H1 (cell line): ENCODE measurements around the gene METRNL. TPM values are rescaled to one million over a fixed set of nuclear protein-coding genes. Genes with fewer than 3 reads are reported as not detected.

ENCODE experiments used
- CTCF ChIA-PET: fragments of 300-600 bp; sonication (Branson Sonifier 250); formaldehyde crosslinking; loops from one replicate; lab custom pipeline; 2021; ENCODE audit not compliant: partially characterized antibody; lab: Charles Lee
- POLR2A ChIA-PET: fragments of 300-600 bp; sonication (Branson Sonifier 250); formaldehyde crosslinking; loops from one replicate; lab custom pipeline; 2021; ENCODE audit warnings: inconsistent platforms; ENCODE audit not compliant: partially characterized antibody; lab: Charles Lee
- DNase-seq, 2 experiments: peaks; one replicate each; pipeline versions ENCODE4 v3.0.0 to v3.0.0-alpha.2; 2010 to 2022; ENCODE audit warnings: low spot score in 2 of 2, low read depth in 1 of 2, mixed read lengths in 1 of 2
- FAIRE-seq: peaks from 2 replicates; lab custom pipeline; 2011; peaks lifted over from hg19 to GRCh38; lab: Jason Lieb, UNC
- H2AFZ ChIP-seq: 2 replicates; pipeline ENCODE4 v1.8.1; 2012; ENCODE audit warnings: low read length, inconsistent platforms
- H2AK5ac ChIP-seq: 2 replicates; pipeline ENCODE4 v1.6.1; 2013; ENCODE audit warnings: low read depth, low read length
- H2BK120ac ChIP-seq: replicated peaks from 2 replicates; pipeline ENCODE3; 2013; ENCODE audit warnings: low read depth, low read length, inconsistent platforms
- H2BK12ac ChIP-seq: 2 replicates; pipeline ENCODE4 v1.6.1; 2013; ENCODE audit warnings: low read depth, low read length
- H2BK15ac ChIP-seq: 2 replicates; pipeline ENCODE4 v1.6.1; 2013; ENCODE audit warnings: low read length
- H2BK20ac ChIP-seq: 2 replicates; pipeline ENCODE4 v1.6.1; 2013; ENCODE audit warnings: low read length
- H2BK5ac ChIP-seq: 2 replicates; pipeline ENCODE4 v1.6.1; 2013; ENCODE audit warnings: low read depth, low read length
- H3K14ac ChIP-seq: 2 replicates; pipeline ENCODE4 v1.6.1; 2013; ENCODE audit warnings: inconsistent platforms; ENCODE audit not compliant: insufficient read length
- H3K18ac ChIP-seq: 2 replicates; pipeline ENCODE4 v1.6.1; 2013; ENCODE audit warnings: low read length; ENCODE audit errors: extremely low read depth
- H3K23ac ChIP-seq: 2 replicates; pipeline ENCODE4 v1.6.1; 2013; ENCODE audit warnings: inconsistent platforms; ENCODE audit not compliant: insufficient read length
- H3K23me2 ChIP-seq: 2 replicates; pipeline ENCODE4 v1.6.1; 2013; ENCODE audit warnings: low read depth, low read length
- H3K27ac ChIP-seq: 2 replicates; pipeline ENCODE4 v1.6.1; 2011; ENCODE audit warnings: low read depth, low read length, inconsistent platforms
- H3K27me3 ChIP-seq, 4 experiments: replicated peaks in 1 of 4; 1 replicate in 1 of 4; 2 replicates in 3 of 4; pipeline versions ENCODE4 v1.6.1 to v1.8.1; 2011 to 2013; ENCODE audit warnings: low read length in 3 of 4, mild to moderate bottlenecking in 3 of 4, inconsistent platforms in 2 of 4, mixed read lengths in 2 of 4, moderate library complexity in 1 of 4; ENCODE audit not compliant: control insufficient read depth in 3 of 4, insufficient read depth in 3 of 4; ENCODE audit errors: extremely low read depth in 1 of 4
- H3K36me3 ChIP-seq, 4 experiments: 2 replicates each; pipeline versions ENCODE4 v1.6.1 to v1.8.1; 2011 to 2013; ENCODE audit warnings: mild to moderate bottlenecking in 4 of 4, low read length in 3 of 4, moderate library complexity in 2 of 4, control low read depth in 1 of 4, inconsistent platforms in 1 of 4; ENCODE audit not compliant: insufficient read depth in 4 of 4, control insufficient read depth in 2 of 4
- H3K4ac ChIP-seq: replicated peaks from 2 replicates; pipeline ENCODE3; 2013; ENCODE audit warnings: low read length, low read depth, mixed read lengths, inconsistent platforms; ENCODE audit not compliant: insufficient read length
- H3K4me1 ChIP-seq, 4 experiments: replicated peaks in 1 of 4; 1 replicate in 1 of 4; 2 replicates in 3 of 4; pipeline versions ENCODE4 v1.6.1 to v1.8.1; 2011 to 2013; ENCODE audit warnings: low read length in 3 of 4, inconsistent platforms in 2 of 4, mixed read lengths in 1 of 4; ENCODE audit not compliant: insufficient read depth in 4 of 4, control insufficient read depth in 3 of 4
- H3K4me2 ChIP-seq, 2 experiments: 2 replicates each; pipeline versions ENCODE4 v1.6.1 to v1.8.1; 2011 to 2013; ENCODE audit warnings: low read depth in 2 of 2, low read length in 2 of 2, control low read depth in 1 of 2, inconsistent platforms in 1 of 2, mild to moderate bottlenecking in 1 of 2; ENCODE audit not compliant: insufficient read depth in 1 of 2
- H3K4me3 ChIP-seq, 4 experiments: fragments of 200-600, 300-600 bp in 1 of 4; sonication (generic), shearing (Covaris generic), sonication (Bioruptor Twin) in 1 of 4; 2 replicates each; pipeline versions ENCODE4 v1.5.1 to v1.8.1; 2011 to 2016; ENCODE audit warnings: low read length in 4 of 4, low read depth in 3 of 4, control low read depth in 2 of 4, inconsistent platforms in 2 of 4, mild to moderate bottlenecking in 2 of 4, mixed read lengths in 1 of 4, moderate library complexity in 1 of 4; ENCODE audit not compliant: insufficient read depth in 2 of 4; ENCODE audit errors: extremely low read depth in 1 of 4
- H3K56ac ChIP-seq: replicated peaks from 2 replicates; pipeline ENCODE3; 2013; ENCODE audit warnings: low read depth, mild to moderate bottlenecking, mixed read lengths, low read length, inconsistent platforms; ENCODE audit not compliant: insufficient read length
- H3K79me1 ChIP-seq: 2 replicates; pipeline ENCODE4 v1.6.1; 2013; ENCODE audit warnings: low read depth, low read length, control low read depth
- H3K79me2 ChIP-seq, 2 experiments: 2 replicates each; pipeline versions ENCODE4 v1.6.1 to v1.8.1; 2012 to 2013; ENCODE audit warnings: low read length in 2 of 2, mild to moderate bottlenecking in 2 of 2, inconsistent platforms in 1 of 2; ENCODE audit not compliant: insufficient read depth in 2 of 2, control insufficient read depth in 1 of 2
- H3K9ac ChIP-seq, 4 experiments: replicated peaks in 1 of 4; 1 replicate in 1 of 4; 2 replicates in 3 of 4; pipeline versions ENCODE4 v1.6.1 to v1.8.1; 2011 to 2013; ENCODE audit warnings: low read depth in 3 of 4, low read length in 3 of 4, control low read depth in 2 of 4, mild to moderate bottlenecking in 2 of 4, moderate library complexity in 2 of 4, inconsistent platforms in 1 of 4; ENCODE audit errors: extremely low read depth in 1 of 4
- H3K9me3 ChIP-seq, 2 experiments: 2 replicates each; pipeline versions ENCODE4 v1.6.1 to v1.8.1; 2012 to 2013; ENCODE audit warnings: mild to moderate bottlenecking in 2 of 2, moderate library complexity in 2 of 2, control low read depth in 1 of 2, inconsistent platforms in 1 of 2, low read depth in 1 of 2, low read length in 1 of 2, mixed read lengths in 1 of 2; ENCODE audit not compliant: insufficient read depth in 2 of 2
- H4K20me1 ChIP-seq, 2 experiments: replicated peaks in 1 of 2; 2 replicates each; pipeline versions ENCODE3 to v1.8.1; 2011 to 2013; ENCODE audit warnings: inconsistent platforms in 2 of 2, low read length in 2 of 2, mild to moderate bottlenecking in 1 of 2; ENCODE audit not compliant: insufficient read depth in 2 of 2, control insufficient read depth in 1 of 2
- H4K5ac ChIP-seq: 2 replicates; pipeline ENCODE4 v1.6.1; 2013; ENCODE audit warnings: low read length, low read depth, mixed read lengths, inconsistent platforms; ENCODE audit not compliant: insufficient read length
- H4K8ac ChIP-seq: 2 replicates; pipeline ENCODE4 v1.8.0; 2013; ENCODE audit warnings: mild to moderate bottlenecking, moderate library complexity, low read length, inconsistent platforms; ENCODE audit not compliant: insufficient read depth; ENCODE audit errors: extremely low read depth
- H4K91ac ChIP-seq: replicated peaks from 2 replicates; pipeline ENCODE3; 2013; ENCODE audit warnings: low read length, mixed read lengths, inconsistent platforms; ENCODE audit not compliant: insufficient read length
- BCL11A ChIP-seq, 2 experiments: IDR thresholded peaks; one replicate each; pipeline ENCODE4 v1.6.1; 2011; ENCODE audit warnings: low read depth in 2 of 2, low read length in 2 of 2, mild to moderate bottlenecking in 2 of 2
- CBX5 ChIP-seq: fragments of 300-800, 300-1000 bp; sonication (generic); IDR thresholded peaks from 2 replicates; pipeline ENCODE4 v1.7.1; 2016; ENCODE audit warnings: antibody characterized with exemption, low read length, low read depth
- CBX8 ChIP-seq: fragments of 300-800, 300-1000 bp; sonication (generic); IDR thresholded peaks from 2 replicates; pipeline ENCODE4 v1.7.1; 2016; ENCODE audit warnings: low read depth, low read length, borderline replicate concordance
- CTCF ChIP-seq, 3 experiments: IDR thresholded peaks; 1 replicate in 2 of 3; 2 replicates in 1 of 3; pipeline versions ENCODE4 v1.5.1 to v1.6.1; 2011; ENCODE audit warnings: low read length in 3 of 3, mild to moderate bottlenecking in 3 of 3, inconsistent platforms in 2 of 3, low read depth in 1 of 3, moderate library complexity in 1 of 3; ENCODE audit not compliant: insufficient read depth in 1 of 3; ENCODE audit errors: control extremely low read depth in 1 of 3
- EP300 ChIP-seq, 2 experiments: IDR thresholded peaks; 1 replicate in 1 of 2; 2 replicates in 1 of 2; pipeline ENCODE4 v1.6.1; 2011 to 2012; ENCODE audit warnings: low read depth in 2 of 2, low read length in 2 of 2, mild to moderate bottlenecking in 2 of 2, borderline replicate concordance in 1 of 2, inconsistent platforms in 1 of 2, moderate library complexity in 1 of 2
- JUND ChIP-seq: IDR thresholded peaks from 2 replicates; pipeline ENCODE4 v1.6.1; 2011; ENCODE audit warnings: mild to moderate bottlenecking, improper control_type of control experiment, low read length
- POLR2A ChIP-seq, 2 experiments: IDR thresholded peaks; 1 replicate in 1 of 2; 2 replicates in 1 of 2; pipeline ENCODE4 v1.6.1; 2011; ENCODE audit warnings: low read depth in 2 of 2, low read length in 2 of 2, mild to moderate bottlenecking in 2 of 2; ENCODE audit errors: control extremely low read depth in 1 of 2
- SIRT6 ChIP-seq: IDR thresholded peaks from one replicate; pipeline ENCODE4 v1.7.1; 2012; ENCODE audit warnings: low read length, inconsistent platforms
- SP2 ChIP-seq: IDR thresholded peaks from 2 replicates; pipeline ENCODE4 v1.6.1; 2012; ENCODE audit warnings: mild to moderate bottlenecking, low read length, inconsistent platforms
- SP4 ChIP-seq: IDR thresholded peaks from 2 replicates; pipeline ENCODE4 v1.6.1; 2012; ENCODE audit warnings: low read length, inconsistent platforms
- SRF ChIP-seq: IDR thresholded peaks from 2 replicates; pipeline ENCODE4 v1.6.1; 2011; ENCODE audit warnings: mild to moderate bottlenecking, low read depth, low read length, moderate library complexity
- WGBS, 2 experiments: shearing (Covaris generic) in 1 of 2; methylation state at CpG; one replicate each; pipeline versions ENCODE4 v1.1.6 to v1.1.7; 2013 to 2015; ENCODE audit warnings: low lambda C conversion rate in 2 of 2, mixed read lengths in 2 of 2, inconsistent platforms in 1 of 2, low coverage in 1 of 2, missing lambda C conversion rate in 1 of 2; ENCODE audit not compliant: insufficient replicate concordance in 2 of 2, insufficient coverage in 1 of 2, insufficient read length in 1 of 2; ENCODE audit errors: extremely low coverage in 1 of 2, missing lambda C conversion rate in 1 of 2; 5-methylcytosine and 5-hydroxymethylcytosine counted together
- polyA plus RNA-seq, 7 experiments: library from polyadenylated mRNA; depleted of rRNA in 3 of 7; stranded (reverse) in 5 of 7; unstranded in 2 of 7; fragments of >200 nt in 5 of 7; fragments of 200-250 nt in 2 of 7; gene quantifications; 1 replicate in 5 of 7; 2 replicates in 1 of 7; 4 replicates in 1 of 7; pipeline versions ENCODE4 v1.2.1 to v1.2.3, GENCODE V29; 2011 to 2013; ENCODE audit warnings: missing spikeins in 2 of 7, mixed read lengths in 2 of 7
- total RNA-seq: library from RNA; stranded (reverse); fragmentation: NEBNext Ultra II Directional; extraction: Animal tissue kit (Norgen Biotek cat#: 25700); gene quantifications from 2 replicates; pipeline ENCODE4 v1.2.1, GENCODE V29; 2021

The METRNL gene
- total and polyA plus RNA-seq, 2 of the 8 experiments (the other 6 are each of a cell fraction or from before 2014, with no cell fraction given): 13.9 to 14.2 TPM

GRCh38 chr17:83084621-83085056 lies 5.2 kb downstream of the METRNL start:
- Histone ChIP-seq H2AFZ (no peak overlapping the region), H3K27ac (0 out of 2 replicates have a peak overlapping the region, but pooled peaks have one; percentile 42), H3K23me2 (no peaks in the 10 kb centered on the region; the same call in 1 of the 2 replicates), H3K4me1 (peaks cover 7 to 44% (median 22%) of the 10 kb centered on the region in 4 experiments), H2BK5ac (peak overlapping the region; percentile 40), H2AK5ac (peak overlapping the region; percentile 48; the same call in 1 of the 2 replicates), H4K8ac (peak overlapping the region; percentile 87; the same call in 1 of the 2 replicates), H4K20me1 (peaks cover 11 to 17% of the 10 kb centered on the region in 2 experiments), H3K9me3 (no peaks in the 10 kb centered on the region), H2BK120ac (no peak overlapping the region), H3K56ac (no peak overlapping the region), H2BK20ac (0 out of 2 replicates have a peak overlapping the region, but pooled peaks have one; percentile 32), H3K18ac (peak overlapping the region; percentile 60; the same call in 1 of the 2 replicates), H4K5ac (no peak overlapping the region), H3K14ac (no peak overlapping the region), H3K4me2 (peak overlapping the region in 1 of 2 experiments; percentile 66; a peak in 1 of 4 replicates), H3K4ac (no peak overlapping the region), H4K91ac (no peak overlapping the region), H3K23ac (no peak overlapping the region), H3K36me3 (no peaks in the 10 kb centered on the region), H3K4me3 (no peak overlapping the region), H3K79me2 (peaks cover 0 to 29% of the 10 kb centered on the region in 2 experiments; a peak in 2 of 4 replicates), H3K9ac (no peak overlapping the region; a peak in 1 of 7 replicates), H2BK12ac (peak overlapping the region; percentile 77; the same call in 1 of the 2 replicates), H3K27me3 (peaks cover 0 to 19% (median 12%) of the 10 kb centered on the region in 4 experiments; a peak in 5 of 7 replicates), H3K79me1 (peaks cover 10% of the 10 kb centered on the region; the same call in 1 of the 2 replicates), H2BK15ac (peak overlapping the region; percentile 72; the same call in 1 of the 2 replicates)
- POLR2A ChIA-PET: interaction anchor here (0.6 to 2.4 kb wide), 4 partner anchors 9 to 21 kb away, joined by 3 to 7 read pairs (median 5); no protein-coding TSS in a partner anchor
- CTCF ChIA-PET: interaction anchor here (1.2 to 1.6 kb wide), 2 partner anchors 11 to 122 kb away, joined by 3 to 8 read pairs; no protein-coding TSS in a partner anchor
- 87% methylated on average over 25 of the region's 27 CpGs; no CpG with 5 or more reads in 1 of the 2 experiments for WGBS, 2 experiments
- DNase-seq (no peak), FAIRE-seq (no peak)
- TF ChIP-seq SRF (no peak), CTCF (IDR thresholded peaks at IDR 0.05; ENCODE audit: control extremely low read depth in 1 of 3, insufficient read depth in 1 of 3, low read depth in 1 of 3, low read length in 3 of 3) (no peak), POLR2A (IDR thresholded peaks at IDR 0.05; ENCODE audit: control extremely low read depth in 1 of 2, low read depth in 2 of 2, low read length in 2 of 2) (no peak), CBX8 (no peak), EP300 (IDR thresholded peaks at IDR 0.05; ENCODE audit: borderline replicate concordance in 1 of 2, low read depth in 2 of 2, low read length in 2 of 2) (no peak), CBX5 (no peak), SP2 (no peak), BCL11A (IDR thresholded peaks at IDR 0.05; ENCODE audit: low read depth in 2 of 2, low read length in 2 of 2) (no peak), SIRT6 (no peak), JUND (no peak), SP4 (no peak)
